NCI-H1930 (cell line): ENCODE data around the gene RAX2.

Source experiments
- DNase-seq, 2 experiments: peaks; one replicate each; lab custom pipeline; 2025; lab: John Stamatoyannopoulos, UW

Gene RAX2

DNA sequence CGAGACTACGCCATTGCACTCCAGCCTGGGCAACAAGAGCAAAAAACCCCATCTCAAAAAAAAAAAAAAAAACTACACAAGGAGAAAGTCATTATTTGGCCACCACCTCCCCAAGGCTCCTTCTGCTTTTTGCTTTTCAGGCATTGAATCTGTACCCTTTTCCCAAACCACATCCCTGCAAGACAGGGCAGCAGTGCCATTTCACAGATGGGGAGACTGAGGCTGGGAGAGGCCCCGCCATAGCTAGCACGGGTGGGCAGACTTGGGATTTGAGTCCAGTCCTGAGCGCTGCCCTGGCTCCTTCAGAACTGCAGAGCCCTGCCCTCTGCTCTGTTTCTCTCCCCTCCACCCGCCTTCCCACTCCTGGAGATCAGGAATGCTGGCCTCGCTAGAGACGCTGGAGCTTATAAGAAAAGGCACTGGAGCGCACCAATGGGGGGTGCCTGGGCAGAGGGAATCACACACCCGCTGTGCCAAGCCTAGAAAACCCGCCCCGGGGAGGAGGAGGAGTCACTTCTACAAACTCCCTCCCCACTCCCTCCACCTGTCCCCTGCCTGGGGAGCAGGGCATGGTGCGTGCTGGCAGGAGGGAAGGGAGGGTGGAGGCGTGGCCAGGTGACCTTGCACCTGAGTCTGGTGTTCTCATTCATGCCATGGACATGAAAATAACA, 46.3 kb downstream of the RAX2 start:
- DNase-seq = no peak

DNA sequence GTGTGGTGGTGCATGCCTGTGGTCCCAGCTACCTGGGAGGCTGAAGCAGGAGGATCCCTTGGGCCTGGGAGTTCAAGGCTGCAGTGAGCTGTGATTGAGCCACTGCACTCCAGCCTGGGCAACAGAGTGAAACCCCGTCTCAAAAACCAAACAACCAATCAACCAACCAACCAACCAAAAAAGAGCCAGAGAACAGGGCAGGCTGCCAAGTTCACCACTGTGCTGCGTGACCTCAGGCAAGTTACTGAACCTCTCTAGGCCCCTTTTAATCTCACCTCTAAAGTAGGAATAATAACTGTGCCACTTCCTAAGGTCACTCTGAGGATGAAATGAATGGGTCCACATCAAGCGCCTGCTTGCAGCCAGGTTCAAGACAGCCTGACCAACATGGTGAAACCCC, 46.9 kb downstream of the RAX2 start:
- no peak for DNase-seq

DNA sequence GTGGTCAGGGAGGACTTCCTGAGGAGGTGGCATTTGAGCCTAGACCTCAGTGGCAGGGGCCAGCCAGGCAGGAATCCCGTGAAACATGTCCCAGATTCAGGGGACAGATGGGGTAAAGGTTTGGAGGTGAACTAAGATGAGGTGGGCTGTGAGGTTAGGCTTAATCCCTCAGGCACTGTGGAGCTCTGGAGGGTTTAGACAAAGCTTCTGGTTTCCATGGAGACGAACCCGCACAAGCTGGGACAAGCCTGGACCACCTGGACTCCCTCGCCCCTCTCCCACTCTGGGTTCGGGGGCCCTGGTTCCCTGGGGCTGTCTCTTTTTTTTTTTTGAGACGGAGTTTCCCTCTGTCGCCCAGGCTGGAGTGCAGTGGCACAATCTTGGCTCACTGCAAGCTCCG, 48.1 kb downstream of the RAX2 start:
- DNase-seq = no peak

DNA sequence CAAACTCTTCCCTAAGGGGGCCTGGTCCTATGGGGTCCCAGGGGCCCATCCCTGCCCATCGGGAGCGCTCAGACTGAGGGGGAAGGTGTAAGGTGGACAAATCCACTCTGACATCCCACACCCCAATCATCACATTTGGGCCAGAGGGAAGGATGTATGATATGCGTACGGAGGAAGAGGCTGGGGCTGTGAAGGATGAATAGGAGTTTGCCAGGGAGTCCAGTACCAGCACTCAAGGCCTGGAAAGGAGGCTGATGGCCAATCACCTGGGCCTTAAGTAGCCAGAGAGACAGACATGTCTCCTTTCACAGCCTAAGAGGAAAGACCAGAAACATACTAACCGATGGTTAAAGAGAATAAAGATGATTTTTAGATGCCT, 48.9 kb downstream of the RAX2 start:
- no peak for DNase-seq

DNA sequence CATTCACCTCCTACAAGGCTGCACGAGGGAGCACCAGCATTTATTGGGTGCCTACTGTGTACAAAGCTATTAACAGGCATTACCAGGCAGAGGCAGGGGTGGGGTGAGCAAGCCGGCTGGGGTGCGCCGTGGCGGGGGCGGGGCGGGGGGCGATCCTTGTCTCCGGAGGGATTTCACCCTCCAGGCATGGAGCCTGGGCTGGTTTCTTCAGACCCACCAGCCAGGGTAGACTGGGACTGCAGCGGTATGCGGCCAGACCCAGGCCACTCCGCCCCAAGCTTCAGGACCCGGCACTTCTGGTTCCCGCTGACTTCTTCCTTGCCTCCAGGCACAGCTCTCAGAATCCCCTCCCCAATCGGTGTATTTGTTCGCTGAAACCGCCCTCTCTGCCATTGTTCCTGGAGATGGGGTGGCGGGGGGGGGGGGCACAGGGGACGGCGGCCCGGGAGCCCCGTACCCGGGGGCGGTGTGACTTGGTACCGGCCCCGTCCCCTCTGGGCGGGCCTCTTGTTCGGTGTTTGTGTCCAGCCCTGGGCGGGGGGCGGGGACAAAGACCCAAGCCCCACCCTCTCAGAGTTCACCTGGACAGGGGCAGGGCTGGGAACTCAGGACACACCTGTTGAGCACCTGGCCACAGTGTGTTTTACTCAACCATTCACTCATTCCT, 49.5 kb downstream of the RAX2 start:
- no peak for DNase-seq

DNA sequence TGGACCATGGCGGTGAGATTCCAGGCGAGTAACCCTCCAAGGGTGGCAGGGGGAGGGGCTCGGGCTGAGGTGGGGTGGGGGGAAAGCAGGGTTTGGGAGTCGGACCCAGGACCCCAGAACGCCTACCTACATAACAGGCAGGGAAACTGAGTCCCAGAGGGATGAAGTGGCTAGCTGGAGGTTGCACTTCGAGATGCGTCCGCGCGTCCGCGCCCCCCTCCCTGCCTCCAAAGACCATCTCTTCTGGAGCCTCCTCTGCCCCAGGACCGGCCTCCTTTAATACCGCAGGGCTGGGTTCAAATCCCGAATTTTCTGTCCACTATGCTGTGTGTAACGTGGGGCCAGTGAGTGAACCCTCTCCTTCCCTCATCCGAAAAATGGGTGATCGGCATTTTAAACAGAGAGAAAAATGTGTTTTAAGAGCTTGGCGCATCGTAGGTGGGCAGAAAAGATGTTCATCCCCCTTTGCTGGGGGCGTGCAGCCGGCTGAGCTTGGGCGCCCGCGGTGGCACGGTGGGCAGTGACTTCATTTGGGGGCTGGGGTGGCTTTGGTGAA, 50.1 kb downstream of the RAX2 start:
- DNase-seq = no peak

DNA sequence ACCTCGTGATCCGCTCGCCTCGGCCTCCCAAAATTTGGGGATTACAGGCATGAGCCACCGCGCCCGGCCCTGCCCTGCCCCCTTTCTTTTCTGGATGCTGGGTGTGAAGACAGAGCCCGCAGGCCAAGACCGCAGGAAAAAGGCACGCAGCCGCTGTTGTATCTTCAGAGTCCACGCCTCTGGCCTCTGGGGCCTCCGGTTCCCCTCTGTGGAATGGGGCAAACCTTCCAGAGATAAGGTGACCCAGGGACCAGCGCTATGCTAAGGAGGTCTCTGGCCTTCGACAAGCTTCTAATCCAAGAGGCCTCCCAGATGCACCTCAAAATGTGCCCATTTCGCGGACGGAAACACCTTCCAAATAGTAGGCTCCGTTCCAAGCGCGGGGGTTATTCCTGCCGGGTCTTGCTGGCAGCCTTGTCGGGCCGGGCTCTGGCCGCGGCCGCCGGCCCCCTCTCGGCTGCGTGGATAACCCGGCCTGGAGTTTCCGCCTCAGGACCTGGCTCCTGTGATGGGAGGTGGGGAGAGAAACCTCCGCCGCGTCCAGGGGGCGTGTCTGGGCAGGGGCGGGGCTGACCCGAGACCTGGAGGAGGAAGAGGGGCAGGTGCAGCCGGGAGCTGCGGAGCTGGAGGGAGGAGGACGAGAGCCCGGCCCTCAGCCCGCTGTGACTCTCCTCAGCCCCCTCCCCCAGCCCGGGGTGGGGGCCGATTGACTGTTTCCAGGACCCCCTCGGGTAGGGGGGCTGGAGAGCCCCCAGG, 50.7 kb downstream of the RAX2 start:
- peak; percentile 50 to 77 for DNase-seq

DNA sequence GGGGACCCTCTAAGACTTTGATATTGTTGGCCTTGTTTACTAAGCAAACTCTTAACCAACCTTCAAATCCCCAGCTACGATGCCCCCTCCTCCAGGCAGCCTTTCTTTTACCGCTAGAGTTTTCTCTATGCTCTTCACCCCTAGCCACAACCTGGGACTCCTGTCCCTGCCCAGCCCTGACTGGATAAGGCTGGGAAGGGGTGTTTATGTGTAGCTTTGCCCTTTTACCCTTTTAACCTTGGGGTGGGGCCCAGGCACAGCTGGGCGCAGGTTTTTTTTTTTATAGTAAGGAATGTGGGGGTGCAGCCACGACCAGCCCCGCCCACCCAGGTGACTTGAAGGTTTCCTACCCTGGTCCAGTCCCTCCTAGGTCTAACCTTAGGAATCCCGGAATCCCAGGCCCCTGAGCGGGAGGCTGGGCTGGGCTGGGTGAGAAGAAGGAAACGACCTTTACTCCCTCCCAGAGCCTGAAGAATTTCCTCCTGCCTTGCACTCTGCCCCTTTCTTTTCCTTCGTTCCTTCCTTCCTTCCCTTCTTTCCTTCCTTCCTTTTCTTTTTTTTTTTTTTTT, 51.6 kb downstream of the RAX2 start:
- DNase-seq = no peak

DNA sequence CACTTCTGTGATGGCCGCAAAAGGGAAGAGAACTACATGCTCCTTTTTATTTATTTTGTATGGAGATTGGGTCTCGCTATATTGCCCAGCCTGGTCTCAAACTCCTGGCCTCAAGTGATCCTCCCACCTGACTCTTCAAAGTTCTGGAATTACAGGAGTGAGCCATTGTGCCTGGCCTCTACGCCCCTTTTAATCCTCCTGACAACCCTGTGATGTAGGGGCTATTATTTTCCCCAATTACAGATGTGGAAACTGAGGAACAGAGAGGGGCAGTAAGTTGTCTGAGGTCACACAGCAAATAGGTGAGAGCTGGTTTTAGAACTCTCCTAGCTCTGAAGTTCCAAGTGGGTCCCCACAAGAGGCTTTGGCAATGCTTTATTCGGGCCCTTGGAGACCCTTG, 52.2 kb downstream of the RAX2 start:
- no peak for DNase-seq
